HG03175 (cell line): Measurements from ENCODE around the gene HACD2.

Experiments
- ATAC-seq: cut with Tn5 transposase; IDR thresholded peaks from one replicate; pipeline ENCODE4 v1.9.1; 2021; ENCODE audit warnings: mild to moderate bottlenecking, moderate library complexity; ENCODE audit not compliant: unreplicated experiment

HACD2 gene

GRCh38 chr3:123449102-123449996 is 135.5 kb downstream of the HACD2 start:
- ATAC-seq = no peak

DNA sequence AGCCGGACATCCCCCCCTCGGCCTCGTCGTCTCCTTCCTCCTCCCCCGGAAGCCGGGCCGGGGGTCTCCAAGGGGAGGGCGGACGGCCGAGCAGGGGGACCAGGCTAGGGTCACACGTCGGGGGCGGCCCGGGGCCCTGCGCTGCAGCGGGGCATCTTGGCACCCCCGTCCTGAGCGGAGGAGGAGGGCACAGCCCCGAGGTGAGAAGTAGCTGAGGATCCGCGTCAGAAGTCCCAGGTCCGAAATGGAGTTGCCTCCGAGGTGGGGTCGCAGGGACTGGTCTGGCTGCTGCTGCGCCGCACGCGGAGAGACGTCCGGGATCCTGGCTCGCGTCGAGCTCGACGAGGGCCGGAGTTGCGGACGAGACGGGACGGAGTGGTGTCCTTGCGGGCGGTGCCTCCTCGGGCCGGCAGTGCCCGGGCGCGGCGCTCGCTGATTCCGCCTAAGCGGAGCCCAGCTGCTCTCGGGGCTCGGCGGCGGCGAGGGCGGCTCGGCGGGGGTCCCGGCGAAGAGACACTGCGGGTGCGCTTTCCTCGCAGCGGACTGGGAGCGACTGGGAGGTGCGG is 136.2 kb downstream of the HACD2 start, which contains the start of gene ADCY5:
ADCY5 (minus strand) TSS at position 555 of the 566 bp plus-strand sequence; CDS start at position 10, 545 bp downstream.
- no peak for ATAC-seq

DNA sequence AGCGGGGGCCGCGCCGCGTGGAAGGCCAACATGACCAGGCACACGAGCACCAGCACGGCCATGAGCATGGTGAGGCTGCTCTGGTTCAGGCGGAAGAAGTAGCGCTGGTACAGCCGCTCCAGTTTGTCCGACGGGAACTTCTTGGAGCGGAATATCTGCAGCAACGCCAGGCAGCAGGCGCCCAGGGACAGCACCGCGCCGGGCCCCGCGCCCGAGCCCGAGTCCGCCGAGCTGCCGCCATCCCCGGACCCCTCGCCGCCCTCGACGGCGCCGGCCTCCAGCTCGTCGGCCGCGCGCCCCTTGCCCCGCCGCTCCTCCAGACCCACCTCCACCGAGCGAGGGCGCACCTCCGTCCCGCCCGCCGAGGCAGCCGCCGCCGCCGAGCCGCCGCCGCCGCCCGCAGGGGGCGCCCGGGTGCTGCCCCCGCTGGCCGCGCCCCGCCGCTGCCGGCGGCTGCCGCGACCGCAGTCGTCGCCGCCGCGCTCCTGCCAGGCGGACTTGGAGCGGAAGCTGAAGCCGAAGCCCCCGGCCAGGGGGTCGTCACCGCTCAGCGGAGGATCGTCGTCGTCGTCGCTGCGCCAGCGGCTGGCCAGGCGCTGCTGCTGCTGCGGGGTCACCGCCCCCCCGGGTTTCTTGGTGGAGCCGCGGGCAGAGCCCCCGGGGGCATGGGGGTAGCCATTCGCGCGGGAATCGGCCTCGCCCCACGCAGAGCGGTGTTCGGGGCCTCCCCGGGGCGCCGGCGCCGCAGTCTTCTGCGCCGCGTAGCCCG is 136.9 kb downstream of the HACD2 start:
- no peak for ATAC-seq

DNA sequence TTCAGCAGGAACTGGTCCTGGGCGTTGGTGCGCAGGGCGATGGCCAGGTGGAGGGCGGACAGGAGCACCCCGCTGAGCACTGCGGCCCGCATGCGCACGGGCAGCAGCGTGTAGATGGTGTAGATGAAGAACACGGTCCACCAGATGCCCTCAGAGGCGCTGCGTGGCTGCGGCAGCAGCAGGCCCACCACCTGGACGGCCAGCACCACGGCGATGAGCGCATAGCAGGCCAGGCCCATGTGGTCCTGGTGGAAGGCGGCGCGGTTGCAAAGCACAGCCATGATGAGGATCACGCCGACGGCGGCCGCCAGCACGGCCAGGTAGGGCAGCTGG is 137.5 kb downstream of the HACD2 start:
- no peak for ATAC-seq

- ATAC-seq = no peak
Observed at GRCh38 chr3:123446610-123447109, 138.2 kb downstream of the HACD2 start.

DNA sequence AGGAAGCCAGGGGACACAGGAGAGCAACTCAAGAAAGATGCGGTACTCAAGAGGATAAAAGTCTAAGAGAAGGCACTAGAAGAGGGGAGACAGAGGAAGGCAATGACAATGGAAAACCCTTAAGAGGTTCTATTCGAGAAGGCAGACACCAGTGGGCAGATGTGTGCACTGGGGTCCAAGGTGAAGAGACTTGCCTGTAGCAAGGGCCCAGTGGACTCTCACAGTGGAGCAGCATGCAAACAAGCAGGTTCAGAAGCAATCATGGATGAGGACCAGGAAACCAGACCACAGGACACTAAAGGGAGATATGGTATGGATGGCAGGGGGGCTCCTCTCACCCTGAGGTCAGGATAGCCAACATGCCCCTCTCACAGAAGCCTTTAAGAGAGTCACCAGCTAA is 138.6 kb downstream of the HACD2 start:
- ATAC-seq = no peak

DNA sequence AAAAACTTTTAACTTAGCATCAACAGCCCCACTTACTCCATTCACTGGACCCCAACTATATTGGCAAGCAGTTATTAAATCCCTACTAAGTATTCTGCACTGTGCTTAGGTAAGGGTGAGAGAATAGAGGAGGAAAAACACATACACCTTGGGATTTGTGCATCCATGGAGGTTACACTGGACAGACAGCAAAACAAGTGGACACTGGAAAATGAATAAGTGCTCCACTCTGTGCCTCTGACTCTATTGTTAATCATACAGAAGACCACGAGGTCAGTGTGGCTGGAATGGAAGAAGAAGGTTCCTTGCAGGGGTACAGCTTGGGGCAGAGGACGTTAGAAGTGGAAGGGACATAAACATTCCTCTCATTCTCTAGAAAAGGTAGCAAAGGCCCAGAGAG is 139.2 kb downstream of the HACD2 start:
- no peak for ATAC-seq

DNA sequence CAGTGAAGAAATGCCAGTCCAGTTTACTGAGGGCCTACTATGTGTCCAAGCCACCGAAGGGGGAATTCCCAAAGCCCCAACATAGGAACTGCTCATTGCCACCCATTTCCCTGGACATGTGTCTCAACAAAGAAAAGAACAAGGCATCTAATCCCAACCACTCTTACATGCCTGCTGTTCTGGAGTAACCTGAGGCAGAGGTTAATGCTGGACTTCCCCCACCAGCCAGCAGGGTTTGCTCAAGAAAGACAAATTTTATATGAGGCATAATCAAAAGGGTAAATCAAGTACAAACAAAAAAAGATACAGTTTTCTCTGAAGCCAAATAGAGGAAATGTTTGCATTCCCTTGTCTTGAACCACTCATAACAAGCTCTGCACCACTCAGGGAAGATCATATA is 140.1 kb downstream of the HACD2 start:
- no peak for ATAC-seq

DNA sequence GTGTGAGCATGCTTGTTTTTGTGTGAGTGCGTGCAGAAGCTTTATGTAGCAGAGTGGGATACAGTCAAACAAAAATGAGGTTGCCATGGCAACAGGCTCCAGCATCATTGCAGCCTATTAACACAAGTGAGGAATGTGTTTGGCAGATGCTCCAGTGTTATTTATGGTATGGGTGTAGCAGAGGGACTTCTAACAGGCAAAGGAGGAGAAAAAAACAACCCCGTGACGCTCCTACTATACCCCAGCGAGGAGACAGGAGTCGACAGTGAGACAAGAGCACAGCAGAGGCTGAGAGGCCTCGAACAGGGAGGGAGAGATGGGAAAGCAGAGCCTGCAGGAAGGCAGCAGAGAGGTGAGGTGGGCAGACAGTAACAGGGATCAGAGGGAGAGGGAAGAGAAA is 140.8 kb downstream of the HACD2 start:
- ATAC-seq = no peak

DNA sequence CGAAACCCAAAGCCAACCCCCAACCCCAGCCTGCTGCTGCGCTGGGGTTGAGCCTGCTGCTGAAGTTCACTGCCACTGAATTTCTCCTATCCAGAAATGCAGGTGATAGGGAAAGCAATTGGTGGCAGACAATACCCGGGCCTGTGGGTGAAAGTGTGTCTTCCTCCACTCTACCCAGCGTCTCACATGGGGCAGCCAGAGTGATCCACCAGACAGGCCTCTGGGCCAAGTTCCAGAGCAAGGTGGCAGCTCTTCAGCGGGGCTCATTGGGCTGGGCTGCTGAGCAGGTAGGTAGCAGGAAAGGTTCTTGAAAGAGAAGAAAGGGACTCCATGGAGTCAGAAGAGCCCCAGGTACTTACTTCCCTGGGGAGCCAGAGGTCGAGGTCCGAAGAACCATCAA is 141.9 kb downstream of the HACD2 start:
- no peak for ATAC-seq

- no peak for ATAC-seq
Observed at GRCh38 chr3:123442125-123442524, 142.7 kb downstream of the HACD2 start.
